SK-N-DZ (cell line): ENCODE data around the gene JPH2.
"Not testable (repeated sequence)": the region's sequence is repeated elsewhere in the genome, so short reads cannot be mapped to it uniquely, and the experiment has no call there.

Experiments used
- DNase-seq: peaks from one replicate; pipeline ENCODE4 v3.0.0-alpha.2; 2015; ENCODE audit warnings: low spot score

Gene JPH2

GRCh38 chr20:44159125-44159524 lies 27.9 kb downstream of the JPH2 start:
- no peak for DNase-seq

DNA sequence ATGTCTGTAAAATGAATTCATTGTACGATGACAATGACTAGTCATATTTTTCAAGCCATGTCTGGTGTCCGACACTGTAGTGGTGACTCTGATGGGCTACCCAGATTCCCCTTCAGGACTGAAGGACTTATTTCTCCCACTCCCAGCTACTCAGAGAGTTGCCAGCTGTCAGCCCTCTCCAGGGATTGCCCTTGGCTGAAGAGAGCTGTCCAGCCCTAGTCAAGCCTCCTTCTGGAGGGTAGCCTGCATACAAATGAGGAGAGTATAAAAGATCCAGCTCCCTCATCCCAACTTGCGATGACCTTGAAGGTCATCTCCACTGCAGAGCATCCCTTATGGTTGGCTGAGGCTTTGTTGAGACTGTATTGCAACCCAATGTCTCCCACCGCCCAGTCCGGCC lies 29.9 kb downstream of the JPH2 start:
- DNase-seq = no peak

DNA sequence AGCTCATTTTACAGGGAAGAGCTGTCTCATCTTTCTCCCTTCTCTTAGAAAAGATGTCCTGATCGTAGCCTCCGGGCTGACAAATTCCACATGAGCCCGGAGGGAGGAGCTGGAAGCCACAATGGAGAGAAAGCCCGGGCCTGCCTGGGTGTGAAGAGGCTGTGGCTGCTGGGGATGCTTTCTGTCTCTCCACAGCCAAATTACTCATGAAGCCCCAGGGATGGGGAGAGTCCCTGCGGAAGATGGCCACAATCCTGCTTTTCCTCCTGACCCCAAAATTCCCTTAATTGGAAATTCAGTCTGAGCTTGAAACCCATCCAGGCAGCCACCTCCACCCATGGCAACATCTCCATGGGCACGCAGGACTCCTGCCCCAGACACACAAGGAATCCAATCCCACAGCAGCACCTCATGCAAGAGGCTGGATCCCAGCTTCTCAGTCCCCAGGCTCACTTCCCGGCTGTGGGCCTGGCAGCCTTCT lies 32.4 kb downstream of the JPH2 start:
- no peak for DNase-seq

- DNase-seq = no peak
Measured at GRCh38 chr20:44153636-44154043, 33.3 kb downstream of the JPH2 start.

GRCh38 chr20:44151621-44152416 lies 35.2 kb downstream of the JPH2 start:
- no peak for DNase-seq

- DNase-seq = no peak
Measured at GRCh38 chr20:44146272-44146671, 40.7 kb downstream of the JPH2 start.

- DNase-seq = no peak
Measured at GRCh38 chr20:44145131-44145775, 41.7 kb downstream of the JPH2 start.

DNA sequence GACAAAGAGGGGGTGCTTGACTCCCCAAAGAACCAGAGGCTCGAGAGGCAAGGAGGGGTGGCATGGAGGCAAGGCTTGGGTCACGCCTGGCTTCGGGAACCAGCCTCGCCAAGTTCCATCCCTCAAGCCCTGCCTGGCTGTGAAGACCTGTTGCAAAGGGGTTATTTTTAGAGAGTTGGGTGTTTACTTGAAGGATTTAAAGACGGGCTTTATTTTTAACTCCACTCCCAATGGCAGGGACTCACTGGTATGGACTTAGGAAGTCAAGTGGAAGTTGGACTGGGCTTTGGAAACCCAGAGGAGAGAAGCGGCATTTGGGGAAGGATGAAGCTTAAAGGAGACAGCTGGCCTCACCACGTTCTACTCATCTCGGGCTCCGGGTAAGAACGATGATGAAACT lies 43.1 kb downstream of the JPH2 start:
- no peak for DNase-seq

GRCh38 chr20:44142413-44142812 lies 44.6 kb downstream of the JPH2 start:
- no peak for DNase-seq

DNA sequence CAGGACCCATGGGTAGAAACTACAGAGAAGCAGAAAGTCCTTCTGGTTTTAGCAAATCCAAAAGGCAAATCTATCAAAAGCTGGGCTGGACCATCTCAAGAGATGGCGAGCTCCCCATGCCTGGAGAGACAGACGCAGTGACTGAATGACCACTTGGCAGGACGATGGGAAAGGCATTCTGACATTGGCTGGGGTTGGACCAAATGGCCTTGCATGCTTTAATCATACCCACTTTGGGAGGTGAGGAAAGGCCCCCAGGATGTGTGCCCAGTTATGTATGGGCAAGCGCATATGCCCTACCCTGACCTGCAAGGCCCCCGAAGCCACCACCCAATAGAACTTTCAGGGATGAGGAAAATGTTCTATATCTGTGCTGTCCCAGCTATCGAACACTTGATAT lies 45.1 kb downstream of the JPH2 start:
- DNase-seq = no peak

- DNase-seq = no peak
Measured at GRCh38 chr20:44138867-44139266, 48.1 kb downstream of the JPH2 start.

- no peak for DNase-seq
Measured at GRCh38 chr20:44137266-44137801, 49.7 kb downstream of the JPH2 start.

DNA sequence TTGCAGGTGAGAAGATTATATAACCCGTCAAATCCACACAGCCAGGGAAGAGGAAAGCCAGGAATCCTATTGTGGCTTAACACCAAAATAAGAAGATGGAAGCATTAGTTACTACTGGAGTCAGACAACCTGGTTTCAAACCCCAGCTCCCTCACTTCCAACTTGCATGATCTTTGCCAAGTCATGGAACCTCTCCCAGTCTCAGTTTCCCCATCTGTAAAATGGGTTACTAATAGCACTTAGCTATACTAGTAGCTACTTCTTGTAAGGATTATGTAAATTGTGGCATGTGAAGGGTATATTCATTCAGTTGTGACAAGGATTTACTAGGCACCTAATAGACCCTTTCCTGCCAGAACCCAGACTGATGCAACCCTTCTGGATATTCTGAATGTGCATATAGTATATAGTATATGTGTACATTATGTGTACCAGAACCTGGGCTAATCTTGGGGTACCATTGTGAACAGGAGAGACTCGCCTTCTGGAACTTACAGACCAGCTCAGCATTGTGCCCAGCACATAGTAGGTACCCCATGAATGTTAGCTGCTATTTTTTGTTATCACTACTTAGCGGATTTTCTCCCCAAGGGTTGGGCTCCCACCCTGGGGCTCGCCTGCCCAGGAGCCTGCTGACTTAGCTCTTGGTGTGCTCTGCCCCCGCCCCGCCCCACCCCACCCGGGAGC lies 50.3 kb downstream of the JPH2 start:
- DNase-seq = no peak

GRCh38 chr20:44135417-44136204 lies 51.4 kb downstream of the JPH2 start:
- DNase-seq = no peak

DNA sequence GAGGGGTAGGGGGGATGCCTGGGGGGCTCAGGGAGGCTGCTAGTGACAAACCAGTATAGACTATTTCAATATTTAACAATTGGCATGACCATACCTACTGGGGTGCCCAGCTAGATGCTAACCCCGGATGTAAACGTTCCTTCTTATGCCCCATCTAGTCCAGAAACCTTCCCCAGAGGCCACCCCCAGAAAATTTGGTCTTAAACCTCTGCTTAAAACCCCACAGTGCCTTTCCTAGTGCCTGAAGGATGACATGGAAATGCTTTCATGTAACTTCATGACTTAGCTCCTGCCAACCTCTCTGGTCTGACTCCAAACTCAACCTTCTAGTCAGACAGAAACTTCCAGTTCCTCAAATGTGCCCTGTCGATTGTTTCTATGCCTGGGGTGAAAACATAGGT lies 52.0 kb downstream of the JPH2 start:
- DNase-seq = no peak

- DNase-seq = no peak
Measured at GRCh38 chr20:44133424-44133823, 53.6 kb downstream of the JPH2 start.

DNA sequence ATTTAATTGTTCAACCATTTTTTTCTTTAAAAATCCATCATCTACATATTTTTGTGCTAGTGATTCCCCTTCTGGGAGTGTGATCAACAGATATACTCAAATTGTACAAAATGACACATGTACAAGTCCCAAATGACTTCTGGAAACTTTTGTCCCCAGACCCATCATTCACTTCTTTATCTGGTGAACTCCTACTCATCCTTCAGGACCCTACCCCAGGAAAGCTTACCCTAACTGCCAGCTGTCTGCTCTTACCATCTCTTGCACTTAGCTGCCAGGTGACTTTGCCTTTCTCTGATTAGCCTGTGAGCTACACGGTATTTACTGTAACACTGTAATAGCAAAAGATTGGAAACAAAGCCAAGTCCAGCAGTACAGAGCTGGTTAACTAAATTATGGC lies 55.3 kb downstream of the JPH2 start:
- DNase-seq = no peak

DNA sequence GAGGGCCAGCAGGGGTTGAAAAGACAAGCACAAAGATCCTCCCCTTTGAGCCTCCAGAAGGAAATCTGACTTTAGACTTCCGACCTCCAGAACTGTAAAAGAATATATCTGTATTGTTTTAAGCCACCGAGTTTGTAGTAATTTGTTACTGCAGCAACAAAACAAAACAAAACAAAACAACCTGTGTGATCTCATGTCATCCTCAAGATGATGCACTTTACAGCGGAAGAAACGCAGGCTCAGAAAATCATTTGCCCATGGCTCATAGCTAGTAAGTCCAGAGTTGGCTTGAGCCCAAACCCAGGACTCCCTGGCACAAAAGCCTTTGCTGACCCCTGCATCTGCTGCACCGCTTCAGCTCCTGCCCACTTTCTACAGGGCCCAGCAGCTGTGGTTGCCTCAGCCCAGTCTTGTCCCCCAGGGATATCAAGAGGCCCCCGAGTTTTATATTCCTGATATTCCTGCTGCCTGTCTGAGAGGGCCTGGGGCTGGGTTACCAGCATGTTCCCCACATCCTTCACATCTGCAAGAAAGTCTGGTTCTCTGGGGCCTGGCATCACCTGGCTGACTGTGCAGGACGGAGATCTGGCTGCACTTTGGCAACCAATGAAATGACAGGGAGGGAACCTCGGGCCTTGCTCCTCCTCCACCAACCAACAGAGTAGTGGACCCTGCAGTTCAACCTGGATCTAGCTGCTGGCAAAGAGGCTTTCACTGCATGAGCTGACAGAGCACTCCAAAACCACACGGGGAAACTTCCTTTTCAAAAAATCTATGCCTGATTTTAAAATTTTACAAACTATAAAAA lies 56.9 kb downstream of the JPH2 start:
- no peak for DNase-seq

DNA sequence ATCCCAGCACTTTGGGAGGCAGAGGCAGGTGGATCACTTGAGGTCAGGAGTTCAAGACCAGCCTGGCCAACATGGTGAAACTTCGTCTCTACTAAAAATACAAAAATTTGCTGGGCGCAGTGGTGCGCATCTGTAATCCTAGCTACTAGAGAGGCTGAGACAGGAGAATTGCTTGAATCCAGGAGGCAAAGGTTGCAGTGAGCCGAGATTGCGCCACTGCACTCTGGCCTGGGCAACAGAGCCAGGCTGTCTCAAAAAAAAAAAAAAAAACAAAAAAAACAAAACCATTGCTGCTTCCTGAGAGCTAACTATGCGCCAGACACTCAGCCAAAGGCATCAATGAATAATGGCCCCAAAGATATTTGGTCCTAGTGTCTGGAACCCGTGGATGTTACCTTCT lies 57.7 kb downstream of the JPH2 start:
- not testable (repeated sequence) for DNase-seq

DNA sequence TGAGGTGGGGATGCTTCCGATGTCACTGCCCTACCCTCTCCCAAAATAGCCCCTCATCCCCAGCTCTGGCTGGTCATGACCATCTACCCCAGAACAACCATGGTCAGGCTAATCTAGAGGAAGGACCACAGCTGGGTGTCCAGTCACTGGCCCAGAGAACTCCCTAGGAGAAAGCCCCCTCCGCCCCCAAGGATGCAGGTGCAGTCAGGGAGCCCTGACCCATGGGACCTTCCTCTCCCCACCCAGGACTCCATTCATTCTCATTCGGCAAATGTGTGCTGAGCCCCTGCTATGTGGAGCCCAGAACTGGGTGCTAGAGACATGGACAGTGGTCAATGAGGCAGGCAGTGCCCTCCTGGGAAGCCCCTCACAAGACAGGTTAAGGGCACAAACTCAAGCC lies 60.5 kb downstream of the JPH2 start:
- DNase-seq = no peak
